ENCODE measurements around the gene FSIP1.

Gene FSIP1

DNA sequence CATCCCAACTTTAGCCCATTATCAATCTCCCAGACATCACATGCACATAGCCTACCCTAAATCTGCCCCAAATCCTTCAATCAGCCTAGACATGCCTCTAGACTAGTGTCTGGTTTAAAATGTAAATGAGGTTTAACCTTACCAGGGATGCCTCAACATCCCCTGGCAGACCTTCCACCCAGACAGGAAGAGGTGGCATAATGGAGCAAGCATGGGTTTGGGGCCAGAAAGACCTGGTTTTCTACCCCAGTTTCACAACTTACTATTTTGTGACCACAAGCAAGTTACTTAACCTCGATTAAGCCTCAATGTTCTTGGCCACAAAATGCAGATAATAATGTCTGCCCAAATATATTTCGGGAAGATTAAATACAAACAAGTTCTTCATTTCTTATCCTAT is 230.1 kb downstream of the FSIP1 start:
- no peaks in the 10 kb centered on the region for H3K4me1 ChIP-seq (ENCODE audit: control insufficient read depth, insufficient read depth, low read depth, low read length)
- H3K9ac ChIP-seq (ENCODE audit: low read length), result no peak overlapping the region
- H3K27ac ChIP-seq (ENCODE audit: low read length, poor library complexity, severe bottlenecking), result no peak overlapping the region
- no peaks in the 10 kb centered on the region for H3K9me3 ChIP-seq (ENCODE audit: control insufficient read depth, low read length)
- no peak overlapping the region for H3K18ac ChIP-seq (ENCODE audit: low read depth in 1 of 2, low read length in 2 of 2)
- H3K27me3 ChIP-seq (ENCODE audit: control insufficient read depth in 1 of 2, insufficient read depth in 1 of 2, low read length in 2 of 2), result peaks cover 0 to 2% of the 10 kb centered on the region in 2 experiments
- H3K36me3 ChIP-seq (ENCODE audit: control insufficient read depth in 1 of 2, insufficient read depth in 2 of 2, low read depth in 1 of 2, low read length in 2 of 2), result no peaks in the 10 kb centered on the region
- no peak overlapping the region for H2AFZ ChIP-seq (ENCODE audit: low read depth, low read length)
- H2BK5ac ChIP-seq (ENCODE audit: low read depth, low read length, poor library complexity, severe bottlenecking), result no peak overlapping the region
- no peak overlapping the region for H2AK5ac ChIP-seq (ENCODE audit: low read length, severe bottlenecking)
- H3K79me1 ChIP-seq (replicated peaks; ENCODE audit: low read length, poor library complexity, severe bottlenecking), result no peaks in the 10 kb centered on the region
- H4K91ac ChIP-seq (ENCODE audit: low read length), result no peak overlapping the region
- no peak overlapping the region for H3K23ac ChIP-seq (ENCODE audit: low read length in 2 of 2)
- 95% methylated on average over 2 of the region's 2 CpGs for WGBS
- no peak overlapping the region for H3K14ac ChIP-seq (ENCODE audit: low read length in 2 of 2)
- no peak overlapping the region for H3K4me3 ChIP-seq (ENCODE audit: insufficient read depth in 1 of 2, low read depth in 1 of 2, low read length in 2 of 2)
- H3K4me2 ChIP-seq (ENCODE audit: low read length, poor library complexity, severe bottlenecking), result no peak overlapping the region
- no peak for DNase-seq
- H2BK120ac ChIP-seq (ENCODE audit: low read depth, low read length), result no peak overlapping the region
- H2BK12ac ChIP-seq (ENCODE audit: low read length in 2 of 2), result no peak overlapping the region
- no peak overlapping the region for H4K8ac ChIP-seq (ENCODE audit: low read length)
- H3K4ac ChIP-seq (ENCODE audit: low read depth in 1 of 2, low read length in 2 of 2), result no peak overlapping the region
- no peak overlapping the region for H2BK15ac ChIP-seq (ENCODE audit: low read depth, poor library complexity, severe bottlenecking)

- no peak overlapping the region for H3K27ac ChIP-seq (ENCODE audit: low read length, poor library complexity, severe bottlenecking)
- no peak overlapping the region for H3K18ac ChIP-seq (ENCODE audit: low read depth in 1 of 2, low read length in 2 of 2)
These were observed 231.2 kb downstream of the FSIP1 start for GRCh38 chr15:39551476-39551875.

More at GRCh38 chr15:39551476-39551875, 231.2 kb downstream of the FSIP1 start:
- Histone ChIP-seq H3K4me3 (ENCODE audit: insufficient read depth in 1 of 2, low read depth in 1 of 2, low read length in 2 of 2) (no peak overlapping the region), H3K27me3 (ENCODE audit: control insufficient read depth in 1 of 2, insufficient read depth in 1 of 2, low read length in 2 of 2) (peaks cover 0 to 2% of the 10 kb centered on the region in 2 experiments), H3K79me1 (replicated peaks; ENCODE audit: low read length, poor library complexity, severe bottlenecking) (no peaks in the 10 kb centered on the region), H3K4me2 (ENCODE audit: low read length, poor library complexity, severe bottlenecking) (no peak overlapping the region), H2BK12ac (ENCODE audit: low read length in 2 of 2) (no peak overlapping the region), H2AFZ (ENCODE audit: low read depth, low read length) (no peak overlapping the region), H2BK5ac (ENCODE audit: low read depth, low read length, poor library complexity, severe bottlenecking) (no peak overlapping the region), H2BK120ac (ENCODE audit: low read depth, low read length) (no peak overlapping the region), H4K91ac (ENCODE audit: low read length) (no peak overlapping the region), H3K36me3 (ENCODE audit: control insufficient read depth in 1 of 2, insufficient read depth in 2 of 2, low read depth in 1 of 2, low read length in 2 of 2) (no peaks in the 10 kb centered on the region), H4K8ac (ENCODE audit: low read length) (no peak overlapping the region), H3K9me3 (ENCODE audit: control insufficient read depth, low read length) (no peaks in the 10 kb centered on the region), H3K23ac (ENCODE audit: low read length in 2 of 2) (no peak overlapping the region), H2AK5ac (ENCODE audit: low read length, severe bottlenecking) (no peak overlapping the region), H3K9ac (ENCODE audit: low read length) (no peak overlapping the region), H3K14ac (ENCODE audit: low read length in 2 of 2) (no peak overlapping the region), H3K4me1 (ENCODE audit: control insufficient read depth, insufficient read depth, low read depth, low read length) (no peaks in the 10 kb centered on the region), H2BK15ac (ENCODE audit: low read depth, poor library complexity, severe bottlenecking) (no peak overlapping the region), H3K4ac (ENCODE audit: low read depth in 1 of 2, low read length in 2 of 2) (no peak overlapping the region)
- no peak for DNase-seq
- WGBS, result no CpG with 5 or more reads among the region's 2 CpGs
